ENCODE measurements around the gene CDKL1. TPM values are rescaled to one million over a fixed set of nuclear protein-coding genes. Genes with fewer than 3 reads are reported as not detected.

Gene CDKL1
- total and polyA plus RNA-seq, 8 donors, result 12.0 to 22.2 (median 17.3) TPM

GRCh38 chr14:50381008-50381407 lies 15.7 kb downstream of the CDKL1 start:
- Histone ChIP-seq H3K27ac (no peak overlapping the region), H3K4me1 (no peaks in the 10 kb centered on the region), H3K4me3 (no peak overlapping the region), H3K9me3 (no peaks in the 10 kb centered on the region), H3K36me3 (no peaks in the 10 kb centered on the region), H3K27me3 (no peaks in the 10 kb centered on the region)
- TF ChIP-seq, protein P1, sequence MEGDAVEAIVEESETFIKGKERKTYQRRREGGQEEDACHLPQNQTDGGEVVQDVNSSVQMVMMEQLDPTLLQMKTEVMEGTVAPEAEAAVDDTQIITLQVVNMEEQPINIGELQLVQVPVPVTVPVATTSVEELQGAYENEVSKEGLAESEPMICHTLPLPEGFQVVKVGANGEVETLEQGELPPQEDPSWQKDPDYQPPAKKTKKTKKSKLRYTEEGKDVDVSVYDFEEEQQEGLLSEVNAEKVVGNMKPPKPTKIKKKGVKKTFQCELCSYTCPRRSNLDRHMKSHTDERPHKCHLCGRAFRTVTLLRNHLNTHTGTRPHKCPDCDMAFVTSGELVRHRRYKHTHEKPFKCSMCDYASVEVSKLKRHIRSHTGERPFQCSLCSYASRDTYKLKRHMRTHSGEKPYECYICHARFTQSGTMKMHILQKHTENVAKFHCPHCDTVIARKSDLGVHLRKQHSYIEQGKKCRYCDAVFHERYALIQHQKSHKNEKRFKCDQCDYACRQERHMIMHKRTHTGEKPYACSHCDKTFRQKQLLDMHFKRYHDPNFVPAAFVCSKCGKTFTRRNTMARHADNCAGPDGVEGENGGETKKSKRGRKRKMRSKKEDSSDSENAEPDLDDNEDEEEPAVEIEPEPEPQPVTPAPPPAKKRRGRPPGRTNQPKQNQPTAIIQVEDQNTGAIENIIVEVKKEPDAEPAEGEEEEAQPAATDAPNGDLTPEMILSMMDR (IDR thresholded peaks at IDR 0.05), result no peak
- no peak for DNase-seq
- intact Hi-C loops (cut with DNase I), result no loop called here
- ATAC-seq, result no peak

DNA sequence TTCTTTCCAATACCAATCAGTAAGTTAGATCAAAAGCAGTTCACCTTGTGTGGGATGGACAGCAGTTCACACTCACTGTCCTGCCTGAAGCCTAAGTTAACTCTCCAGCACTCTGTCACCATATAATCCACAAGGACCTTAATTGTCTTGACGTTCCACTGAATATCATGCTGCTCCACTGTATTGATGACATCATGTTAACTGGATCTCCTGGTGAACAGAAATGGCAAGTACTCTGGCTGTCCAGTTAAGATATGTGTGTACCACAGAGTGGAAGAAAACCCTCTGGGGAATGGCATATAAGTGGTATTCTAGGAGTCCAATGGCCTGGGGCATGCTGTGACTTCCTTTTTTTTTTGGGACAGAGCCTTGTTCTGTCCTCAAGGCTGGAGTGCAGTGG lies 16.2 kb downstream of the CDKL1 start:
- DNase-seq (no peak), ATAC-seq (no peak)
- Histone ChIP-seq H3K4me1 (no peaks in the 10 kb centered on the region), H3K4me3 (no peak overlapping the region), H3K27me3 (no peaks in the 10 kb centered on the region), H3K9me3 (no peaks in the 10 kb centered on the region), H3K27ac (no peak overlapping the region), H3K36me3 (no peaks in the 10 kb centered on the region)
- TF ChIP-seq, protein P1 (IDR thresholded peaks at IDR 0.05), result no peak
- intact Hi-C loops (cut with DNase I), result no loop called here

GRCh38 chr14:50379563-50379962 lies 17.1 kb downstream of the CDKL1 start:
- Histone ChIP-seq H3K4me3 (no peak overlapping the region), H3K27me3 (no peaks in the 10 kb centered on the region), H3K9me3 (no peaks in the 10 kb centered on the region), H3K27ac (no peak overlapping the region), H3K4me1 (no peaks in the 10 kb centered on the region), H3K36me3 (no peaks in the 10 kb centered on the region)
- TF ChIP-seq, protein P1 (IDR thresholded peaks at IDR 0.05), result no peak
- intact Hi-C loops (cut with DNase I), result no loop called here
- DNase-seq (no peak), ATAC-seq (no peak)

GRCh38 chr14:50377550-50378085 lies 19.1 kb downstream of the CDKL1 start:
- intact Hi-C loops (cut with DNase I), result no loop called here
- Histone ChIP-seq H3K9me3 (no peaks in the 10 kb centered on the region), H3K27ac (no peak overlapping the region), H3K36me3 (no peaks in the 10 kb centered on the region), H3K27me3 (no peaks in the 10 kb centered on the region), H3K4me3 (no peak overlapping the region), H3K4me1 (no peaks in the 10 kb centered on the region)
- ATAC-seq (no peak), DNase-seq (no peak)
- TF ChIP-seq, protein P1 (IDR thresholded peaks at IDR 0.05), result no peak

GRCh38 chr14:50375760-50376159 lies 20.9 kb downstream of the CDKL1 start:
- intact Hi-C loops (cut with DNase I), result no loop called here
- ATAC-seq, result no peak
- Histone ChIP-seq H3K36me3 (no peaks in the 10 kb centered on the region), H3K4me3 (no peak overlapping the region), H3K9me3 (no peaks in the 10 kb centered on the region), H3K27ac (no peak overlapping the region), H3K4me1 (no peaks in the 10 kb centered on the region), H3K27me3 (no peaks in the 10 kb centered on the region)
- TF ChIP-seq, protein P1 (IDR thresholded peaks at IDR 0.05), result no peak
- DNase-seq, result no peak
